COLO829 (cell line): ENCODE data around the gene WDR5.

Experiments used
- DNase-seq: peaks from one replicate; pipeline ENCODE4 v3.0.0; 2012; ENCODE audit warnings: low spot score

Gene WDR5

GRCh38 chr9:134189145-134189469 is 53.2 kb downstream of the WDR5 start:
- no peak for DNase-seq

GRCh38 chr9:134189470-134190231 is 53.8 kb downstream of the WDR5 start:
- no peak for DNase-seq

- no peak for DNase-seq
Observed at GRCh38 chr9:134190232-134191121, 54.6 kb downstream of the WDR5 start.

DNA sequence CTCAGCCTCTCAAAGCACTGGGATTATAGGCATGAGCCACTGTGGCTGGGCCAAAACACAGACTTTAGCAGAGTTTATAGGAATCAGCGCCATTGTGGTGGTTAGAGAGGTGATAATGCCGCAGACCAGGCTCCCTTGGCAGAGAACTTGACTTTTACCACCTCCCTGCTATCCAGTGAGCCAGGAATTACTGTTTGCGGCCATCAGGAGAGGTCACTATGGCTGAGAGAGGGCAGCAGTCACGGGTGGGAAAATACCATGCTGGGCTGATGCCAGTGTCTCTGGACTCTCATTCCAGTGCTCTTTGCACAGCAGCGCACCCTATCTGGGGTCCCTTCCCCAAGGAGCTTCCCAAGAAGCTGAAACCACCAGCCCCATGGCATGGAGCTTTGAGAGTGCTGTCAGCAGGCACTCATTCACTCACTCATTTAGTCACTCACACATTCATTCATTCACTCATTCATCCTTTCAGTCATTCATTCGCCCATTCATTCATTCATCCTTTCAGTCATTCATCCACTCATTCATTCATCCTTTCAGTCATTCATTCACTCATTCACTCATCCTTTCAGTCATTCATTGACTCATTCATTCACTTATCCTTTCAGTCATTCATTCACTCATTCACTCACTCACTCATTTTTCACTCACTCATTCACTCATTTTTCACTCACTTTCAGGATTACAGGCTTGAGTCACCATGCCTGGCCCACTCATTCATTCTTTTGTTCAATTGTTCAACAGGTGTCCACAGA is 55.8 kb downstream of the WDR5 start:
- DNase-seq, result no peak

DNA sequence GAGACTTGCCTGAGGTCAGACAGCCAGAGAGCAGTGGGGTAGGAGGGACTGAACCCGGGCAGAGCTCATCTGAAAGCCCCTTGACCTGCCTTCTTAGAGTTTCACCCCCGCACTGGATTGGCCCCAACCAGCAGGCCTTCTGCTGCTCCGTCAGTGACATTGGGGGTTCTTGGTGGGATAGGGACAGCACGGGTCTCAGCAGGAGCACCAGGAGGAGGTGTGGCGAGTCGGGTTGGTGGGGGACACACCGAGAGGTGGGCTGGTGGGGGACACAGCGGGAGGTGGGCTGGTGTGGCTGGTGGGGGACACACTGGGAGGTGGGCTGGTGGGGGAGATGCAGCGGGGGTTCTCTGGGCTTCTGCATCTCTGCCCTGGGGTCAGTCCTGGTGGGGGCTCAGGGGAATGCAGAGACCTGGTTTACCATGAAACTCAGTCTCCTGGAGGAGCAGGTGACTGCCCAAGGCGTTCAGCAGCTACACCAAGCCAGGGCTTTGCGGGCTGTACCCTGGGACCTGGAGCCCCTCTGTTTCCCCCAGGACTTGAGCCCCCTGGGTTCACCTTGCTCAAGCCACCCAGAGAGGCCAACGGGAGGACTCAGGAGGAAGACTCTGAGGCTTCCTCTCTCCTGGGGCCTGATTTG is 56.5 kb downstream of the WDR5 start:
- DNase-seq, result no peak

- no peak for DNase-seq
Observed at GRCh38 chr9:134192951-134193731, 57.3 kb downstream of the WDR5 start.

DNA sequence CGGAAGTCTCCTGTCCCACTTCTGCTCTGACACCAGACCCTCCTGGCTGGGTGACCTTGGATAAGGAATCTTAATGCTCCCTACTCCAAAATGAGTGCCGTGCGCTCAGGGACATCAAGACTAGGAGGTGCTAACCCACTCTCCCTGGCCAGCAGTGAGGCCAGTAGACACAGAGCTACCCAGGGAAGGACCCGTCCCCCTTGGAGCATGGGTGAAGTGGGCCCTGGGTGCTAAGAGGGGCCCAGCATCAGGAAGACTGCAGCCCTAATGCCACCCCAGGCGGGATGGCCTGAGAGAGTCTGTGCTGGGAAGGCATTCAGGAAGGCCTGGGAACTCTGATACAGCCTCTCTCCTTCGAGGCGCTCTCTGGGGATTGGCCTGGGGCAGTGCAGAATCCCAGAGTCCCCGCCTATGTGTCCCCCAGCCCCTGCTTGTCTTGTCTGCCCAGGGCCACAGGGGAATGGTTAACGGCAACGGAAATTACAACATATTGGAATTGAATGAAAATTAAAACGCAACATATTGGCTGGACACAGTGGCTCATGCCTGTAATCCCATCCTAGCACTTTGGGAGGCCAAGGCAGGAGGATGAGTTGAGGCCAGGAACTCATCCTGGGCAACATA is 58.1 kb downstream of the WDR5 start:
- DNase-seq, result no peak

DNA sequence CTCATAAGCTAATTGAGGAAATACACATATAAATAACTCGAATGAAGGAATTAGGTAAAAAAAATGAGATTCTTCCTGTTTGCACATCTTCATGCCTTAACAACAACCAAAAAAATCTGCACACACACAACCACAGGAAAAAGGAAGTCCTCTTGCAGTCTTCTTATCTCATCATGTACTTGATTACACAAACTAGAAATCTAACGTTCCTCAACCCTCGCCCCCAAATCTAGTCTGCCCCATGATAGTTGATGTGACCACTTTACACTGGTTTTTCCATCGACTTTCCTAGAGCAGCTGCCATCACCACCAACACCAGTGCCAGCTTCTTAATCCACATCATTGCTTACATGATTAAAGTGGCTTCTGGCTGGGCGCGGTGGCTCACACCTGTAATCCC is 59.7 kb downstream of the WDR5 start:
- DNase-seq, result no peak

- no peak for DNase-seq
Observed at GRCh38 chr9:134196911-134197310, 61.0 kb downstream of the WDR5 start.

- no peak for DNase-seq
Observed at GRCh38 chr9:134198791-134199190, 62.9 kb downstream of the WDR5 start.

- DNase-seq, result no peak
Observed at GRCh38 chr9:134200730-134201129, 64.8 kb downstream of the WDR5 start.

DNA sequence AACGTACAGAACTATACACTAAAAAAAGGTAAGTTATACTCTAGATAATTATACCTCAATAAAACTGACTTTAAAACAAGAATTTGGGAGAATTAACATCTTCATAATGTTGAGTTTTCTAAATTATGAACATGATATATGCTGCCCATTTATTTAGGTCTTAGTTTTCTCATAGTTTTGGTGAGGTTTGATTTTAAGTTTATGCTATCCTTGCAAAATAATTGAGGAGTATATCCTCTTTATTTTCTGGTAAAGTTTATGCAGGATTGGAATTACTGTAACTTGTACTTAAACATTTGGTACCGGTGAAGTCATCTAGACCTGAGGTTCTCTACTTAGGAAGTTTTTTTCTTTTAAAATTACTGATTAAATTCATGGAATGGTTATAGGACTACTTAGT is 67.3 kb downstream of the WDR5 start:
- no peak for DNase-seq

GRCh38 chr9:134204041-134204440 is 68.2 kb downstream of the WDR5 start:
- DNase-seq, result no peak

- DNase-seq, result no peak
Observed at GRCh38 chr9:134204991-134205578, 69.2 kb downstream of the WDR5 start.

DNA sequence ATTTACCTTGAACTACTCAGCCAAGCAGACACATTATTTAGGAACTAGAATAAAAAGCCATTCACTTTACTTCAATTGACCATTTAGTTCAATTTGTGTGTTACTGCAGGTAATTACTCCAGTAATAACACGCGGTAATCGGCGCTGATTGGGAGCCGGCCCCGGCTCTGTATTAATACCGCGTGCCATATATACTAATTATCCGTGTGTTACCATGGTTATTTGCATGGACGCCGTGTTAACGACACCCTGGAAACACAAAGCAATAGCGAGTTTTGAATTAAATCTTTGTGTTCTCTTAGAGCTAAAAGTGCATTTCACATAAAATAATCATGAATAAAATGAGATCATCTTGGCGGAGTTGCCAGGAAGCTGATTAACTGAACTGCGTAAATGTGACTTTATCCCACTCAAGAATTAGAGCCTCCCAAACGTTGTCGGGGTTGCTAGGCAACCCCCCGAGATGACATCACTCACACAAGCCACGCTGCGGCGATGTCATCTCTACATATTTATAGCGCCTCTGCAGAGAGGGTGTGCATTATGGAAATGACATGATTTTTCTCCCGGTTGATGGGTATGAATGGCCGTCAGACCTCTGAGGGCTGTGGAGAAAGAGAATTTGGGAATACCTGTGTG is 69.9 kb downstream of the WDR5 start:
- DNase-seq, result no peak

DNA sequence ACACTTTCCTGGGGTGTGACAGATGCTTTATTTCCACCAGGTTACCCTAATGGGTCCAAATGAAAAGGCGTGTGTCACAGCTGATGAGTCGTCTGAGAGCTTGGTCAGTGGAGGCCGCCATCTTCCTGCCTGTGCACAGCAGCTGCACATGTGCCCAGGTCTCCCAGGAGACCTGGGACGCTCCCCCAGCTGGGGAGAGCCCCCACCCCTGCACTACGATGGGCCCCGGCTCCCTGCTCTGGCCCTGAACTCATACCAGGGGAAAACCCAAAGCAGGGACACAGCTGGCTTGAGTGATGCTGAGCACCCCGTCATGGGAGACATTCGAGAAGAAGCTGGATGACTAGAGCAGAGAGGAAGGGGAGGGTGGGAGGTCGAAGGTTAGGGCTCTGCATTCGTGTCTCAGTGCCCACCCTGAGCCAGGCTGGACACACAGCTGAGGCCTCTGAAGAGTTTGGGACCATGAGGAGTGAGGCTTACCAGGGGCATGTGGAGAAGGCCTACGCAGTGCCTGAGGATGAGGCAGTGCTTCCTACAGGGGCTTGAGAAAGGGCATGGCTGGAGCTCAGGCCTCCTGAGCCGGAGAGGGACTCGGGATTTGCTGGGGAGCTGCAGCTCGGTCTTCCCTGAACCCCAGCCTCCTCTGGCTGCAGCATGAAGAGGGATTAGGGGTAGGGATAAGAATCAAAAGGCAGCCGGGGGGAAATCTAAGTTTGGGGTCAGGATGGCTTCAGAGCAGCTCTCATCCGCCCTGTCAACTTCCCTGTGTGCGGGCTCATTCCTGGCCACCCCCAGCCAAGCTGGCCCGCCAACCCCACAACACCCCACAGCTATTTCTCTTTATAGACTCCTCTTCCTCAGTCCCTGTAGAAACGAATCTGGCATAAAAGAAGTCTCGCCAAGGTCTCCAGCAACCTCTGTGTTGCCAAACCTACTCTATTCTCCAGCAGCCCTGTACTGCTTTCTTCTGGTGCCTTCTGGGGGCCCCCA is 70.7 kb downstream of the WDR5 start:
- DNase-seq, result no peak

GRCh38 chr9:134208310-134208841 is 72.5 kb downstream of the WDR5 start:
- DNase-seq, result no peak

GRCh38 chr9:134208981-134209725 is 73.3 kb downstream of the WDR5 start:
- DNase-seq, result no peak
